Heart left ventricle (tissue), 13 donors: Measurements from ENCODE around the gene EPX.

Source experiments
- POLR2A ChIP-seq, 2 donors: fragments of 450-650 bp; IDR thresholded peaks; one replicate each; pipeline ENCODE4 v1.6.1; 2017; ENCODE audit warnings: antibody characterized with exemption in 2 of 2, mild to moderate bottlenecking in 2 of 2, moderate library complexity in 2 of 2
- TF ChIP-seq, protein P1 (sequence below), 12 donors: fragments of 200-600 bp; sonication (generic) in 4 of 12; IDR thresholded peaks; one replicate each; pipeline versions ENCODE4 v1.5.0 to v1.8.0; 2018 to 2022; ENCODE audit warnings: antibody characterized with exemption in 12 of 12, mild to moderate bottlenecking in 5 of 12
- donor health status: ischemic (EF 13 %, LVEDD 7.1; RV severe dilation, severe dysfunction).
- donor health status: DM: no; HTN: yes; CAD: no.
- donor health status: DM: no; HTN: no; CAD: no.
- donor health status: ischemic (EF 25% LVEDD 6.9; RV normal size, moderate dysfunction).
- donor health status: ischemic (EF 25% LVEDD 5.7; RV mildly dilated, moderate dysfunction).
- donor health status: ischemic (EF 35%, LVEDD 5.7; RV mildly dilated, moderate dysfunction).
- donor health status: nonischemic (EF 11% LVEDD 7.7; RV severe dilation, severe dysfunction).
- donor health status: DM: yes; HTN: yes; CAD: no.
- donor health status: PGD.
- donor health status: ischemic (EF 29% LVEDD 5.4; RV normal size, mild dysfunction).
- donor health status: nonischemic (EF 23%, LVEDD 6.1; RV moderate dilation, normal function).

- TF ChIP-seq, protein P1, sequence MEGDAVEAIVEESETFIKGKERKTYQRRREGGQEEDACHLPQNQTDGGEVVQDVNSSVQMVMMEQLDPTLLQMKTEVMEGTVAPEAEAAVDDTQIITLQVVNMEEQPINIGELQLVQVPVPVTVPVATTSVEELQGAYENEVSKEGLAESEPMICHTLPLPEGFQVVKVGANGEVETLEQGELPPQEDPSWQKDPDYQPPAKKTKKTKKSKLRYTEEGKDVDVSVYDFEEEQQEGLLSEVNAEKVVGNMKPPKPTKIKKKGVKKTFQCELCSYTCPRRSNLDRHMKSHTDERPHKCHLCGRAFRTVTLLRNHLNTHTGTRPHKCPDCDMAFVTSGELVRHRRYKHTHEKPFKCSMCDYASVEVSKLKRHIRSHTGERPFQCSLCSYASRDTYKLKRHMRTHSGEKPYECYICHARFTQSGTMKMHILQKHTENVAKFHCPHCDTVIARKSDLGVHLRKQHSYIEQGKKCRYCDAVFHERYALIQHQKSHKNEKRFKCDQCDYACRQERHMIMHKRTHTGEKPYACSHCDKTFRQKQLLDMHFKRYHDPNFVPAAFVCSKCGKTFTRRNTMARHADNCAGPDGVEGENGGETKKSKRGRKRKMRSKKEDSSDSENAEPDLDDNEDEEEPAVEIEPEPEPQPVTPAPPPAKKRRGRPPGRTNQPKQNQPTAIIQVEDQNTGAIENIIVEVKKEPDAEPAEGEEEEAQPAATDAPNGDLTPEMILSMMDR (IDR thresholded peaks at IDR 0.05) = no peak
- no peak for TF ChIP-seq POLR2A (IDR thresholded peaks at IDR 0.05)
Measured at GRCh38 chr17:58245428-58246103, 53.0 kb downstream of the EPX start.
